Measurements from ENCODE around the gene EXOC4. TPM values are rescaled to one million over a fixed set of nuclear protein-coding genes. Genes with fewer than 3 reads are reported as not detected.
A peak's percentile ranks its signal among the peaks of the same experiment; 100 is the strongest.

Gene EXOC4
- total RNA-seq, 1 experiment from 2014 or later, result 77.0 TPM

- DNase-seq (ENCODE audit: extremely low read depth, low read depth), result no peak
These were observed 477.5 kb downstream of the EXOC4 start for GRCh38 chr7:133730360-133730759.

GRCh38 chr7:133733401-133733800, 480.5 kb downstream of the EXOC4 start:
- DNase-seq (ENCODE audit: extremely low read depth, low read depth), result no peak

GRCh38 chr7:133735222-133735621, 482.3 kb downstream of the EXOC4 start:
- DNase-seq (ENCODE audit: extremely low read depth, low read depth), result no peak

GRCh38 chr7:133739817-133740216, 486.9 kb downstream of the EXOC4 start:
- no peak for DNase-seq (ENCODE audit: extremely low read depth, low read depth)

- no peak for DNase-seq (ENCODE audit: extremely low read depth, low read depth)
These were observed 488.2 kb downstream of the EXOC4 start for GRCh38 chr7:133741078-133741477.

- DNase-seq (ENCODE audit: extremely low read depth, low read depth), result no peak
These were observed 488.8 kb downstream of the EXOC4 start for GRCh38 chr7:133741703-133742102.

- peak; percentile 35 for DNase-seq (ENCODE audit: extremely low read depth, low read depth)
These were observed 490.0 kb downstream of the EXOC4 start for GRCh38 chr7:133742709-133743538.

GRCh38 chr7:133744451-133744850, 491.6 kb downstream of the EXOC4 start:
- no peak for DNase-seq (ENCODE audit: extremely low read depth, low read depth)

- DNase-seq (ENCODE audit: extremely low read depth, low read depth), result no peak
These were observed 493.4 kb downstream of the EXOC4 start for GRCh38 chr7:133746305-133746704.

- no peak for DNase-seq (ENCODE audit: extremely low read depth, low read depth)
These were observed 494.0 kb downstream of the EXOC4 start for GRCh38 chr7:133746847-133747246.

- no peak for DNase-seq (ENCODE audit: extremely low read depth, low read depth)
These were observed 495.8 kb downstream of the EXOC4 start for GRCh38 chr7:133748443-133749407.

GRCh38 chr7:133750287-133750686, 497.4 kb downstream of the EXOC4 start:
- no peak for DNase-seq (ENCODE audit: extremely low read depth, low read depth)

- DNase-seq (ENCODE audit: extremely low read depth, low read depth), result no peak
These were observed 498.2 kb downstream of the EXOC4 start for GRCh38 chr7:133751079-133751478.

- DNase-seq (ENCODE audit: extremely low read depth, low read depth), result no peak
These were observed 500.6 kb downstream of the EXOC4 start for GRCh38 chr7:133753513-133753912.

- no peak for DNase-seq (ENCODE audit: extremely low read depth, low read depth)
These were observed 501.8 kb downstream of the EXOC4 start for GRCh38 chr7:133754708-133755107.

GRCh38 chr7:133755901-133756300, 503.0 kb downstream of the EXOC4 start:
- DNase-seq (ENCODE audit: extremely low read depth, low read depth), result no peak

GRCh38 chr7:133761443-133761842, 508.6 kb downstream of the EXOC4 start:
- no peak for DNase-seq (ENCODE audit: extremely low read depth, low read depth)

GRCh38 chr7:133763076-133763640, 510.3 kb downstream of the EXOC4 start:
- no peak for DNase-seq (ENCODE audit: extremely low read depth, low read depth)

- DNase-seq (ENCODE audit: extremely low read depth, low read depth), result no peak
These were observed 516.8 kb downstream of the EXOC4 start for GRCh38 chr7:133769668-133770067.

GRCh38 chr7:133770863-133771492, 518.1 kb downstream of the EXOC4 start:
- no peak for DNase-seq (ENCODE audit: extremely low read depth, low read depth)

All from NCI-H460 (cell line).